Lower lobe of right lung (tissue), 2 donors: ENCODE data around the gene SRGAP1. TPM values are rescaled to one million over a fixed set of nuclear protein-coding genes. Genes with fewer than 3 reads are reported as not detected.

Source experiments
- ATAC-seq, 2 donors: fragments of 200-7000 bp; cut with Tn5 transposase; one replicate each; pipeline ENCODE4 v1.9.1; 2020 to 2022; ENCODE audit warnings: mild to moderate bottlenecking in 2 of 2, moderate library complexity in 2 of 2
- DNase-seq: peaks from one replicate; pipeline ENCODE4 v3.0.0-alpha.2; 2020
- H3K27ac ChIP-seq: fragments of 200-600 bp; one replicate; pipeline ENCODE4 v1.8.0; 2022
- H3K27me3 ChIP-seq: fragments of 200-600 bp; one replicate; pipeline ENCODE4 v1.8.0; 2022; ENCODE audit warnings: low read depth
- H3K36me3 ChIP-seq: fragments of 200-600 bp; one replicate; pipeline ENCODE4 v1.8.0; 2022; ENCODE audit warnings: mild to moderate bottlenecking
- H3K4me1 ChIP-seq: fragments of 200-600 bp; one replicate; pipeline ENCODE4 v1.8.0; 2022
- H3K4me3 ChIP-seq: fragments of 200-600 bp; one replicate; pipeline ENCODE4 v1.8.0; 2022; ENCODE audit warnings: mild to moderate bottlenecking
- H3K9me3 ChIP-seq: fragments of 200-600 bp; one replicate; pipeline ENCODE4 v1.8.0; 2022
- intact Hi-C: fragments of 100-400 bp; cut with DNase I; formaldehyde crosslinking; loops from one replicate; pipeline ENCODE4 v1.11.0; 2022
- total RNA-seq: library from RNA; stranded (reverse); fragmentation: NEBNext Ultra II Directional; extraction: Animal tissue kit (Norgen Biotek cat#: 25700); gene quantifications from one replicate; pipeline ENCODE4 v1.2.1, GENCODE V29; 2021
- TF ChIP-seq, protein P1 (sequence below): fragments of 200-600 bp; IDR thresholded peaks from one replicate; pipeline ENCODE4 v1.8.0; 2022; ENCODE audit warnings: antibody characterized with exemption, mild to moderate bottlenecking
- donor health status: DM: no; HTN: yes; CAD: no; lungs with severe emphysema.

The SRGAP1 gene
- total RNA-seq, 1 donor from 2014 or later: 6.7 TPM

DNA sequence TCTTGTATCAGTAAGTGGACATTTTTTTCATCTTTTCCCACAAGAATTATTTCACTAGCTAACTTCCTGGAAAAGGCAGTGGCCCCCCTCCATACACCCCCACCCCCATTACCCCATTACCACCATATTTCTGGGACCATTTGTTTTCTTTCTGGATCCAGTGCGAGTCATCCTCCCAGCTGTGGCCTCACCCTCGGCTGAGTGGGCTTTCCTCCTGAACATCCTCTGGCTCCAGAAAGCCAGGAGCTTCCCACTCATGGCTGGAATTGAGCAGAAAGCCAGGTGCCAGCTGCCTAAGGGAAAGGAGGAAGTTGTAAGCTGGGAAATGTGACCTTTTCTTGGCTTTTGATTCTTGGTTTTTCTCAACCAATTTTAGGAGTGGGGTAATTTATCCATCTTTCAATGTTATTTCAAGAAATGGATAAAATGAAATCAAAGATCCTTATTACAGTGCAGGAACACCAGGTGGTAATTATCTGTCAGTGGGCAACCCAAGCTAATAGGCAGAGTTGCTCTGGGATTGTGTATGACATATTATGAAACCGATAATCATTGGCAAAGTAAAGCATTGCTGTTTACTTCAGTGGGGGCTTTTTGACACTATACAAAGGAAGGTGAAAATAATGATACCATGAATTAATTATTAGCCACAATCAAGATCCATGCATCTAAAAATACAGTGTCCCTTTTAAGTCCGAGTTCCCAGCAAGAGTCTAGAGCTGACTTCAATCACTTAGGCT is 253.0 kb downstream of the SRGAP1 start:
- intact Hi-C loops: no loop called here
- Histone ChIP-seq H3K9me3 (no peaks in the 10 kb centered on the region), H3K36me3 (no peaks in the 10 kb centered on the region), H3K4me3 (no peak overlapping the region), H3K27ac (no peak overlapping the region), H3K4me1 (no peaks in the 10 kb centered on the region), H3K27me3 (no peaks in the 10 kb centered on the region)
- DNase-seq (no peak), ATAC-seq (no peak)
- TF ChIP-seq, protein P1, sequence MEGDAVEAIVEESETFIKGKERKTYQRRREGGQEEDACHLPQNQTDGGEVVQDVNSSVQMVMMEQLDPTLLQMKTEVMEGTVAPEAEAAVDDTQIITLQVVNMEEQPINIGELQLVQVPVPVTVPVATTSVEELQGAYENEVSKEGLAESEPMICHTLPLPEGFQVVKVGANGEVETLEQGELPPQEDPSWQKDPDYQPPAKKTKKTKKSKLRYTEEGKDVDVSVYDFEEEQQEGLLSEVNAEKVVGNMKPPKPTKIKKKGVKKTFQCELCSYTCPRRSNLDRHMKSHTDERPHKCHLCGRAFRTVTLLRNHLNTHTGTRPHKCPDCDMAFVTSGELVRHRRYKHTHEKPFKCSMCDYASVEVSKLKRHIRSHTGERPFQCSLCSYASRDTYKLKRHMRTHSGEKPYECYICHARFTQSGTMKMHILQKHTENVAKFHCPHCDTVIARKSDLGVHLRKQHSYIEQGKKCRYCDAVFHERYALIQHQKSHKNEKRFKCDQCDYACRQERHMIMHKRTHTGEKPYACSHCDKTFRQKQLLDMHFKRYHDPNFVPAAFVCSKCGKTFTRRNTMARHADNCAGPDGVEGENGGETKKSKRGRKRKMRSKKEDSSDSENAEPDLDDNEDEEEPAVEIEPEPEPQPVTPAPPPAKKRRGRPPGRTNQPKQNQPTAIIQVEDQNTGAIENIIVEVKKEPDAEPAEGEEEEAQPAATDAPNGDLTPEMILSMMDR: no peak

DNA sequence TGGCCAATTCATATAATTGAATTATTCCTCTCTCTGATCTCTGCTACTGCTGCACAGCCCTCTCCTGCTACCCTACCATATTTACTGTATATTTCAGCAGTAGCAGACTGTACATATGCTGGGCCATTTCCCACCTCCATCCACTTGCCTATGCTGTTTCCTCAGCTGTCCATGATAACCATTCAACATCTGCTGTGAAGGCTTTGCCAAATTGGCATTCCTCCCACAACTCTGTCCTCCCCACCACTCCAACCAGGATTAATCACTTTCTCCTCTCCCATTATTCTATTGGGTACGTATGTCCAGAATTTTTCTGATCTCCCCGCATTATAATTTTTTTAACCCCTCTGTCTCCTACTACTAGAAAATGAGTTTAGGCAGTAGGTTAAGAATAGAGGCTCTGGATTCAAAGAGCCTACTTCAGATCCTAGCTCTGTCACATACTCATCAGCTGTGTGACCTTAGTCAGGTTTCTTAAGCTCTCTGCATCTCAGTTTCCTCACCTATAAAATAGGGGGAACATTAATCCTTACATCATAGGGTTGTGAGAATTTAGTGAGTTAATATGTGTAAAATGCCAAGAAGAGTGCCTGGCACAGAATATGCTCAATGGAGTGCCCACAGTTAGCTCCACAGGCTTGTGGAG is 254.3 kb downstream of the SRGAP1 start:
- H3K27ac ChIP-seq: no peak overlapping the region
- H3K27me3 ChIP-seq: no peaks in the 10 kb centered on the region
- ATAC-seq (peak in 1 of 2 donors; percentile 26), DNase-seq (no peak)
- no peaks in the 10 kb centered on the region for H3K36me3 ChIP-seq
- TF ChIP-seq, protein P1: no peak
- H3K4me1 ChIP-seq: no peaks in the 10 kb centered on the region
- no peak overlapping the region for H3K4me3 ChIP-seq
- intact Hi-C loops: no loop called here
- H3K9me3 ChIP-seq: no peaks in the 10 kb centered on the region

DNA sequence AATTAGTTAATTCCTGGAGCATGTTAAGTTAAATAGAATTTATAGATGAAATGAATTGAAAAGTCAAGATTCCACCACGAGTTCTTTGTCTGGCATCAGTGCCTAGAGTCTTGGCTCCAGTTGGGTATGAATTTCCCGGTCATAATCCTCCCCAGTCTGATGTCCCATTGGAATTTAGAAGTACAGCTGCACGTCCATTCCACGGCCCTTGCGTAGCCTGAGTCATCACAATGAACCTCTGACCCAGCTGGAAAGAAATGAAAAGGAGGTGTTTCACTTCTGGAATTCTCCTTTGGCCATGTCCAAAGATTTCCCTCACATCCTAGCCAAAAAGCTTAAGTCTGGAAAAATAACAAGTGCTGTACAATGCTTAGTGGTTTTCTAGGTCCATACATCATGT is 254.9 kb downstream of the SRGAP1 start:
- Histone ChIP-seq H3K4me1 (no peaks in the 10 kb centered on the region), H3K27me3 (no peaks in the 10 kb centered on the region), H3K27ac (no peak overlapping the region), H3K36me3 (no peaks in the 10 kb centered on the region), H3K4me3 (no peak overlapping the region), H3K9me3 (no peaks in the 10 kb centered on the region)
- no peak for DNase-seq
- peak; percentile 45 to 46 for ATAC-seq
- TF ChIP-seq, protein P1: no peak
- intact Hi-C loops: no loop called here

DNA sequence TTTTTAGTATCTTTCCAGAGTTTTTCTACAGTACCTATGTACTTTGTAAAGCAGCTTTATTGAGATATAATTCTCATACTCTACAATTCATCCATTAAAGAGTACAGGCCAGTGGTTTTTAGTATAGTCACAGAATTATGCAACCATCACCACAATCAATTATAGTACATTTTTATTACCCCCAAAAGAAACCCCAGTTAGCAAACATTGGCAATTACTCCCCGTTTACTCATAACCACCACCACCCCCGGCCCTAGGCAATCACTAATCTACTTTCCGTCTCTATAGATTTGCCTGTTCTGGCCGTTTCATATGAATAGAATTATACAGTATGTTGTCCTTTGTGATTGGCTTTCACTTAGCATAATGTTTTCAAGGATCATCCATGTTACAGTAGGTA is 257.8 kb downstream of the SRGAP1 start:
- Histone ChIP-seq H3K27ac (no peak overlapping the region), H3K27me3 (no peaks in the 10 kb centered on the region), H3K36me3 (no peaks in the 10 kb centered on the region), H3K4me1 (no peaks in the 10 kb centered on the region), H3K9me3 (no peaks in the 10 kb centered on the region), H3K4me3 (no peak overlapping the region)
- DNase-seq: no peak
- TF ChIP-seq, protein P1: no peak
- ATAC-seq: no peak
- intact Hi-C loops: no loop called here

DNA sequence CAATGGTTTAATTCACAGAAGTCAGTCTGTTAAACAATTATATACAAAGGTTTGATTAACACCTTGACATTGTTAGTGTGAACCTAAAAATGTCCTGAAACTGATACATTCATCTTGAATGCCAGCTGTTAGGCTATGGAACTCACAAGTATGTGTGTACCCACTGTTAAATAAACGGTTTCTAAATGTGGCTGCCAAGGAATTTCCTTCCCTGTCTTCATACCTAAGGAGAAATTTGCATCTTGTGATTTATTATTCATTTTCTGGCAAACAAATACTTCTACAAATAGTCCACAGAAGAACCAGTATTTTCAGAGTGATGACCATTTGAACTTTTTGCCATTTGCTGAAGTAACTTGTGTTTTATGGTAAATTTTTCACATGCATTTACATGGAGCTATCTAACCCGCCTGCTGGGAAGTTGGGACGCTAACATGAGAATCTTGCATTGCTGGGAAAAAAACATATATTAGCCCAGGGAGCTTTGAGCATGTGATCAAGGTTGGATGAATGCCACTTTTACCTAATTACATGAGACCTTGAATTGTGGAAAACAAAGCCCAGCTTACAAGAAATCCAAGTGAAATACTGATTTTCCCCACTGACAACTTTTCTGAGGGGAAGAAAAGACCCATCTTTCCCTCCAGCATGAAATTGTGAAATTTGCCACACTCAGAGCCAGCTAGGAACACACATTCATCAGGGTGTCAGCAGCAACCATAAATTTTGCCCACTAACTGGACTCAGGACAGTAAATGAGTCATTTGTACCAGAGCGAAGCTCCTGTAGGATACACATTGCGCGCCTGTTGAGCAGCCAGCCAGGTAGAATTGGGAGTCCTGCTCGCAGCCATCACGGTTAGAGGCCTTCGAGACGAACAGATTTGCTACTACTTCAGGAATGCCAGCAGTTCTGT is 259.6 kb downstream of the SRGAP1 start:
- H3K27ac ChIP-seq: no peak overlapping the region
- H3K27me3 ChIP-seq: no peaks in the 10 kb centered on the region
- no peaks in the 10 kb centered on the region for H3K9me3 ChIP-seq
- no peaks in the 10 kb centered on the region for H3K4me1 ChIP-seq
- H3K4me3 ChIP-seq: no peak overlapping the region
- DNase-seq (no peak), ATAC-seq (no peak)
- no peaks in the 10 kb centered on the region for H3K36me3 ChIP-seq
- intact Hi-C loops: no loop called here
- TF ChIP-seq, protein P1: no peak
